ENCODE measurements around the gene N4BP3.
"Not testable (repeated sequence)": the region's sequence is repeated elsewhere in the genome, so short reads cannot be mapped to it uniquely, and the experiment has no call there.

N4BP3 gene

DNA sequence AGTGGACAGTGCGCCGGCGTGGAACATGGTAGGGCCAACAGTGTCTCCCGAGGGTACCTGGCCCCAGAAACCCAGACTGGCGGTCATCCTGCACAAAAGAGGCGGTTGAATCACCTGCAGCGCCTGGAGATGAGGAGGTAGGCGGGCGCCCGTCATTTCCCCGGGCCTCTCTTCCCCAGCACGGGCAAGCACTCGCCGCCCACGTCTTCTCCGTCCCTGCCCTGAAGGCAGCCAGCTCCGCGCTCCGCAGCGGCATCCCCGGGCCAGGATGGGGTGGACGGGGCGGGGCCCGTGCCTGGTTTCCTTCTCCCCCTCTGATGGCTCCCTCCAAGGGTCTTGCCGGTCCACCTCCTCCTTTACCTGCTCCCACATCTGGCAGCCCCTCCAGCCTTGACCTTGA is 27.1 kb upstream of the N4BP3 start:
- no peak overlapping the region for H3K4me3 ChIP-seq (ENCODE audit: severe bottlenecking)
- no peaks in the 10 kb centered on the region for H3K27me3 ChIP-seq (ENCODE audit: insufficient read depth, poor library complexity, severe bottlenecking)
- no peaks in the 10 kb centered on the region for H3K9me3 ChIP-seq (ENCODE audit: severe bottlenecking)
- DNase-seq (ENCODE audit: low spot score) (no peak), ATAC-seq (ENCODE audit: low read depth) (peak; percentile 77)
- H3K27ac ChIP-seq (ENCODE audit: poor library complexity, severe bottlenecking), result no peak overlapping the region
- no peaks in the 10 kb centered on the region for H3K36me3 ChIP-seq (ENCODE audit: low read depth)
- TF ChIP-seq, protein P1, sequence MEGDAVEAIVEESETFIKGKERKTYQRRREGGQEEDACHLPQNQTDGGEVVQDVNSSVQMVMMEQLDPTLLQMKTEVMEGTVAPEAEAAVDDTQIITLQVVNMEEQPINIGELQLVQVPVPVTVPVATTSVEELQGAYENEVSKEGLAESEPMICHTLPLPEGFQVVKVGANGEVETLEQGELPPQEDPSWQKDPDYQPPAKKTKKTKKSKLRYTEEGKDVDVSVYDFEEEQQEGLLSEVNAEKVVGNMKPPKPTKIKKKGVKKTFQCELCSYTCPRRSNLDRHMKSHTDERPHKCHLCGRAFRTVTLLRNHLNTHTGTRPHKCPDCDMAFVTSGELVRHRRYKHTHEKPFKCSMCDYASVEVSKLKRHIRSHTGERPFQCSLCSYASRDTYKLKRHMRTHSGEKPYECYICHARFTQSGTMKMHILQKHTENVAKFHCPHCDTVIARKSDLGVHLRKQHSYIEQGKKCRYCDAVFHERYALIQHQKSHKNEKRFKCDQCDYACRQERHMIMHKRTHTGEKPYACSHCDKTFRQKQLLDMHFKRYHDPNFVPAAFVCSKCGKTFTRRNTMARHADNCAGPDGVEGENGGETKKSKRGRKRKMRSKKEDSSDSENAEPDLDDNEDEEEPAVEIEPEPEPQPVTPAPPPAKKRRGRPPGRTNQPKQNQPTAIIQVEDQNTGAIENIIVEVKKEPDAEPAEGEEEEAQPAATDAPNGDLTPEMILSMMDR (IDR thresholded peaks at IDR 0.05; ENCODE audit: poor library complexity, severe bottlenecking), result no peak
- no peaks in the 10 kb centered on the region for H3K4me1 ChIP-seq (ENCODE audit: insufficient read depth, poor library complexity, severe bottlenecking)

DNA sequence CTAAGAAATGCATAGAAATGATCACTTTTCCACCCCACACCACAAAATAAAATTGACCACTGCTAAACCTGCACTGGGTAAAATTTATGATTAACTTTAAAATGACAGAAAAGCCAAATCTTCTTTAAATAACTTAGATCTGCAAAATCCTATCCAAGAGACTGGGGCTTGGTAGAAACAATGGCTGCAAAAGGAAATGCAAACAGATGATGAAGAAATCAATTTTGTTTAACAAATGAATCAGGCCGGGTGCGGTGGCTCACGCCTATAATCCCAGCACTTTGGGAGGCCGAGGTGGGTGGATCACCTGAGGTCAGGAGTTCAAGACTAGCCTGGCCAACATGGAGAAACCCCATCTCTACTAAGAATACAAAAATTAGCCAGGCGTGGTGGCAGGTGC is 26.1 kb upstream of the N4BP3 start:
- not testable (repeated sequence) for H3K27ac ChIP-seq (ENCODE audit: poor library complexity, severe bottlenecking); H3K36me3 ChIP-seq (ENCODE audit: low read depth); H3K4me3 ChIP-seq (ENCODE audit: severe bottlenecking); H3K27me3 ChIP-seq (ENCODE audit: insufficient read depth, poor library complexity, severe bottlenecking); H3K4me1 ChIP-seq (ENCODE audit: insufficient read depth, poor library complexity, severe bottlenecking); H3K9me3 ChIP-seq (ENCODE audit: severe bottlenecking); DNase-seq (ENCODE audit: low spot score)
- ATAC-seq (ENCODE audit: low read depth), result 0 out of 3 replicates have a peak, but pooled peaks have one; percentile 28

DNA sequence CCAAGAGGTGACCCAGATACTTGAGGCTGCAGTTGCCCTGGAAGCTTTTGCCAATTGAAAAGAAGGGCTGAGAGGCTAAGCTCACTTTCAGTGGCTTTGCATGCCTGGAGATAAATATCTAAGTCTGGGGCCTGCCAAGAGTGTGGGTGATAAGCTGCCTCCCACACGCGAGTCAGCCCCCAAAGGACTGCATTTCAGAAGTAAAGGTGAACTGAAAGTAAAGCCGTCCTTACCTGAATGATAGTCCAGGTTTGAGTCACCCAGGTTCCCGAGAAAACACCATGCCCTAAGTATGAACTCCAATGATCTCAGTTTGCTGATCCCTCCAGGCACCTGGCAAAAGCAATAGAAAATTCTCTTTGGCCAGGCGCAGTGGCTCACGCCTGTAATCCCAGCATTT is 22.5 kb upstream of the N4BP3 start:
- H3K4me1 ChIP-seq (ENCODE audit: insufficient read depth, poor library complexity, severe bottlenecking), result no peaks in the 10 kb centered on the region
- H3K36me3 ChIP-seq (ENCODE audit: low read depth), result no peaks in the 10 kb centered on the region
- no peaks in the 10 kb centered on the region for H3K27me3 ChIP-seq (ENCODE audit: insufficient read depth, poor library complexity, severe bottlenecking)
- no peak overlapping the region for H3K4me3 ChIP-seq (ENCODE audit: severe bottlenecking)
- TF ChIP-seq, protein P1 (IDR thresholded peaks at IDR 0.05; ENCODE audit: poor library complexity, severe bottlenecking), result no peak
- no peak for DNase-seq (ENCODE audit: low spot score)
- no peaks in the 10 kb centered on the region for H3K9me3 ChIP-seq (ENCODE audit: severe bottlenecking)
- ATAC-seq (ENCODE audit: low read depth), result peak; percentile 35; the same call in 1 of the 3 replicates
- no peak overlapping the region for H3K27ac ChIP-seq (ENCODE audit: poor library complexity, severe bottlenecking)

DNA sequence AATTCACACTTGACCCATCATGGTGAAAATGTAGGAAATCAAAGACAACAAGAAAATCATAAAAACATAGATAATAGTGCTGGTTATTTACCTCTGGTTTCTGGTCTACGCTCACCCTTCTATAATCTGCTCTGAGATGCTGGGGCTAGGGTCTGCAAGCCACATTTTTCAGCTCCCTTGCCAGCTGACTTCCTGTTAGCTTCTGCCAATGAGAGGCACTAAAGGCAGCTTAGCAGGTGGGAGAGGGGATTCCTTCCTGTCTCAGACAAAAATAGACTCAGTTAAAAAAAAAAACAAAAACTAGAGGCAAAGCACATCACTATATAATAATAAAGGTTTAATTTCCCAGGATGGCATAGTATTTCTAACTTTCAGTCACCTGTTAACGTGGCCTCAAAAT is 20.2 kb upstream of the N4BP3 start:
- DNase-seq (ENCODE audit: low spot score), result no peak
- no peak overlapping the region for H3K4me3 ChIP-seq (ENCODE audit: severe bottlenecking)
- ATAC-seq (ENCODE audit: low read depth), result no peak

DNA sequence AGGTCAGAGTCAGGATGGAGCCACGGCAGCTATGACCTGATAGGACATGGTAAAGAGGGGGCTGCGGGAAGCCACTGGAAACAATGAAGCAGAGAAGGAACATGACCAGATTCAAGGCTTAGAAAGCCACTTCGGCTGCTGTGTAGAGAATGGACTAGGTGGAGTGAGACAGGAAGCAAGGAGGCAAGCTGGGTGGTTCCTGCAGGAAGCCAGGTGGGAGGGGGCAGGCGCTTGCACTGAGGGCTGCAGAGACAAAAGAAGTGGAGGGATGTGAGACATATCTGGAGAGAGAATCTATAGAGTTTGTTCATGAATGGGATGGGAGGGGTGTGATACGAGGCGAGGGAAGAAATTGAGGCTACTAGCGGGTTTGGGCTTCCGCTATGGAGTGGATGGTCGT is 19.0 kb upstream of the N4BP3 start:
- Histone ChIP-seq H3K4me3 (ENCODE audit: severe bottlenecking) (no peak overlapping the region), H3K36me3 (ENCODE audit: low read depth) (no peaks in the 10 kb centered on the region)
- no peak for DNase-seq (ENCODE audit: low spot score)

More for the DNA sequence above, 20.2 kb upstream of the N4BP3 start:
- H3K36me3 ChIP-seq (ENCODE audit: low read depth), result no peaks in the 10 kb centered on the region
- no peak overlapping the region for H3K27ac ChIP-seq (ENCODE audit: poor library complexity, severe bottlenecking)
- H3K4me1 ChIP-seq (ENCODE audit: insufficient read depth, poor library complexity, severe bottlenecking), result no peaks in the 10 kb centered on the region
- H3K27me3 ChIP-seq (ENCODE audit: insufficient read depth, poor library complexity, severe bottlenecking), result no peaks in the 10 kb centered on the region
- TF ChIP-seq, protein P1 (IDR thresholded peaks at IDR 0.05; ENCODE audit: poor library complexity, severe bottlenecking), result no peak
- no peaks in the 10 kb centered on the region for H3K9me3 ChIP-seq (ENCODE audit: severe bottlenecking)

More for the DNA sequence above, 19.0 kb upstream of the N4BP3 start:
- TF ChIP-seq, protein P1 (IDR thresholded peaks at IDR 0.05; ENCODE audit: poor library complexity, severe bottlenecking), result no peak
- H3K27me3 ChIP-seq (ENCODE audit: insufficient read depth, poor library complexity, severe bottlenecking), result no peaks in the 10 kb centered on the region
- H3K9me3 ChIP-seq (ENCODE audit: severe bottlenecking), result no peaks in the 10 kb centered on the region
- no peaks in the 10 kb centered on the region for H3K4me1 ChIP-seq (ENCODE audit: insufficient read depth, poor library complexity, severe bottlenecking)
- no peak for ATAC-seq (ENCODE audit: low read depth)
- no peak overlapping the region for H3K27ac ChIP-seq (ENCODE audit: poor library complexity, severe bottlenecking)
